Measurements from ENCODE around the gene VPS26C.
A peak's percentile ranks its signal among the peaks of the same experiment; 100 is the strongest.

- TF ChIP-seq HOXA7 (CRISPR knock-in tag; IDR thresholded peaks at IDR 0.05) (no peak), E2F6 (IDR thresholded peaks at IDR 0.05; ENCODE audit: borderline replicate concordance, low read depth) (peak; percentile 85), HDAC2 (IDR thresholded peaks at IDR 0.05) (no peak), RFX5 (IDR thresholded peaks at IDR 0.05) (no peak), EP300 (IDR thresholded peaks at IDR 0.05) (no peak), POLR2A (IDR thresholded peaks at IDR 0.05; ENCODE audit: low read length) (peak; percentile 38; the same call in 1 of the 2 replicates), POLR2AphosphoS2 (conservative IDR thresholded peaks at IDR 0.05; ENCODE audit: low read length) (no peak), CTCF (IDR thresholded peaks at IDR 0.05) (no peak), CBX8 (IDR thresholded peaks at IDR 0.05) (no peak)
Observed at GRCh38 chr21:37257967-37258877, 8.9 kb downstream of the VPS26C start.
